IPS-18a (cell line): Measurements from ENCODE around the gene SLC39A1.

Source experiments
- H3K27ac ChIP-seq: one replicate; pipeline ENCODE4 v1.5.1; 2013; ENCODE audit warnings: low read length
- H3K27me3 ChIP-seq: one replicate; pipeline ENCODE4 v1.6.1; 2013; ENCODE audit warnings: mild to moderate bottlenecking, low read length; ENCODE audit not compliant: control insufficient read depth, insufficient read depth
- H3K36me3 ChIP-seq: one replicate; pipeline ENCODE4 v1.6.1; 2013; ENCODE audit warnings: low read depth, low read length; ENCODE audit not compliant: control insufficient read depth
- H3K4me1 ChIP-seq: one replicate; pipeline ENCODE4 v1.6.1; 2013; ENCODE audit warnings: low read depth, low read length; ENCODE audit not compliant: control insufficient read depth
- H3K4me3 ChIP-seq: one replicate; pipeline ENCODE4 v1.5.1; 2013; ENCODE audit warnings: low read length
- H3K9ac ChIP-seq: one replicate; pipeline ENCODE4 v1.6.1; 2013; ENCODE audit warnings: mild to moderate bottlenecking, low read length, moderate library complexity
- H3K9me3 ChIP-seq: one replicate; pipeline ENCODE4 v1.6.1; 2013; ENCODE audit warnings: low read depth, low read length; ENCODE audit not compliant: control insufficient read depth

Gene SLC39A1

DNA sequence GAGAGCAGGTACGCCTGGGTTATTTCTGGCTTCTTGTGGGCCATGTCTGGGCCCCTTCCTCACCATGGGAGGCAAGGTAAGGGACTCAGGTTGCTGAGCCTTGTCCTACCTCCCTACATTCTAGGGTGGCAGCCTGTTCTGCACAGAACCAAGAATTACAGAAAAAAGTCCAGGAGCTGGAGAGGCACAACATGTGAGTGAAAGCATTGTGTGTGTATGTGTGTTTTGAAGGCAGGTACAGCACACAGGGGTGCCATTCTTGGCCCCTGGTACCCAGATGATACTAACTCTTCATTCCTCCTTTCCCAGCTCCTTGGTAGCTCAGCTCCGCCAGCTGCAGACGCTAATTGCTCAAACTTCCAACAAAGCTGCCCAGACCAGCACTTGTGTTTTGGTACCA, 9.7 kb upstream of the SLC39A1 start:
- Histone ChIP-seq H3K36me3 (peaks cover 19% of the 10 kb centered on the region), H3K4me1 (peaks cover 10% of the 10 kb centered on the region), H3K4me3 (no peak overlapping the region), H3K27ac (no peak overlapping the region), H3K9ac (no peak overlapping the region), H3K27me3 (no peaks in the 10 kb centered on the region), H3K9me3 (no peaks in the 10 kb centered on the region)

DNA sequence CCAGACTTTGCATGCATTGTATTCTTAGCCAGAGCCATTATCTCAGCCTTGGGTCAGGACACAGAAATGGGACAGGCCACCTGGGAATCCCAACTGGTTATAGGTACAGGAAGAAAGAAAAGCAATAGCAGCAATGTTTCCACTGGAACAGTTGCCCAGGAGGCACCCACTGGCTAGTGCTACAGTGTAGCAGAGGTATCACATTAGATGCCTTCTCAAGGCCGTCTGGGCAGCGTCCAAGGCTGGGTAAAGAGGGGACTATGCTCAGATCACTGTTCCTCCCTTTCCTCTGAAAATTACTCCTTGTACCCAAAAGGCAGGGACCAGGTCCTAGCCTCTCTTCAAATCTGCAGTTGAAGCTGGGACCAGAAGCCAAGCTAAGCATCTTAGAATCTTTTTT, 7.0 kb upstream of the SLC39A1 start:
- peaks cover 11% of the 10 kb centered on the region for H3K4me1 ChIP-seq
- H3K27ac ChIP-seq, result no peak overlapping the region
- H3K27me3 ChIP-seq, result no peaks in the 10 kb centered on the region
- no peaks in the 10 kb centered on the region for H3K9me3 ChIP-seq
- peaks cover 14% of the 10 kb centered on the region for H3K36me3 ChIP-seq
- no peak overlapping the region for H3K4me3 ChIP-seq
- H3K9ac ChIP-seq, result no peak overlapping the region

DNA sequence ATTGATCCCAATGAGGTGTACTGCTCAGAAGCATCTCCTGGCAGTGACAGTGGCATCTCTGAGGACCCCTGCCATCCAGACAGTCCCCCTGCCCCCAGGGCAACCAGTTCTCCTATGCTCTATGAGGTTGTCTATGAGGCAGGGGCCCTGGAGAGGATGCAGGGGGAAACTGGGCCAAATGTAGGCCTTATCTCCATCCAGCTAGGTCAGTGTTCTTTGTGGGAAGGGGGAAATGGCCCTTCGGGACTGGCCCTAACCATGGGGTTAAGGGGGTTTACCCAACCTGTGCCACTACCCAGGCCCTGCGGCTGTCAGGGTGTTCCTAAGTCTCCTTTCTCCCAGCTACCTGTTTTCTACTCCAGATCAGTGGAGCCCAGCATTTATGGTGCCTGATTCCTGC, 5.6 kb upstream of the SLC39A1 start:
- Histone ChIP-seq H3K27ac (no peak overlapping the region), H3K27me3 (no peaks in the 10 kb centered on the region), H3K9me3 (no peaks in the 10 kb centered on the region), H3K4me3 (peak overlapping the region; percentile 86), H3K36me3 (peaks cover 3% of the 10 kb centered on the region), H3K4me1 (peaks cover 11% of the 10 kb centered on the region), H3K9ac (peak overlapping the region; percentile 95)

DNA sequence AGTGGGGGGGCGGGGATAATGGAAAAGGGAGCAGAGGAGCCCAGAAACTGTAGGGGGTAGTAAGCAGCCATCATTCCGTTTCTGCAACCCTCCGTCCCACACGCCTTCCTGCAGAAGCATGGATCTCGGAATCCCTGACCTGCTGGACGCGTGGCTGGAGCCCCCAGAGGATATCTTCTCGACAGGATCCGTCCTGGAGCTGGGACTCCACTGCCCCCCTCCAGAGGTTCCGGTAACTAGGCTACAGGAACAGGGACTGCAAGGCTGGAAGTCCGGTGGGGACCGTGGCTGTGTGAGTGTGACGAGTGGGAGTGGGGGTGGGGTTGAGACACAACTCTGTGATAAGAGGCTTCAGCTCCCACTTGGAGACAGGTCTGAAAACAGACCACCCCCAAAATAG, 5.1 kb upstream of the SLC39A1 start:
- peaks cover 11% of the 10 kb centered on the region for H3K4me1 ChIP-seq
- H3K27me3 ChIP-seq, result no peaks in the 10 kb centered on the region
- H3K36me3 ChIP-seq, result no peaks in the 10 kb centered on the region
- no peaks in the 10 kb centered on the region for H3K9me3 ChIP-seq
- H3K4me3 ChIP-seq, result peak overlapping the region; percentile 86
- H3K9ac ChIP-seq, result peak overlapping the region; percentile 95
- H3K27ac ChIP-seq, result peak overlapping the region; percentile 90

DNA sequence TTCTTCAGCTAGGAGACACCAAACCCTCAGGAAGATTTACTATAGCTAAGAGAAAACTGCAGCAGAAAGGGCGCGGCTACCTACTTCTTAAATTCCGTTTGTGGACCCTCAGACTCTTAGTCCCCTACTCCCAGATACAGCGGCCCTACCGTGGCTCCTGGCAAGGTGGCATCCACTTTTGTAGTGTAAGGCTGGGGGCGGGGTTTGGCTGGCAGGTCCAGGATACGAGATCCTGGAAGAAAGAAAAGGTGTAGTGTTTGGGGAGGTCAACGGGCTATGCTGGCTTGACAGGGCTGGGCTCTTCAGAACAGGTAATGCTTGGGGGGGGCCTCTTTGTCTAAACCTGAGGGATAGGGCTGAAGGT, 4.6 kb upstream of the SLC39A1 start:
- Histone ChIP-seq H3K27ac (peak overlapping the region; percentile 90), H3K9ac (peak overlapping the region; percentile 95), H3K9me3 (no peaks in the 10 kb centered on the region), H3K27me3 (no peaks in the 10 kb centered on the region), H3K4me3 (peak overlapping the region; percentile 86), H3K4me1 (peaks cover 11% of the 10 kb centered on the region), H3K36me3 (no peaks in the 10 kb centered on the region)

DNA sequence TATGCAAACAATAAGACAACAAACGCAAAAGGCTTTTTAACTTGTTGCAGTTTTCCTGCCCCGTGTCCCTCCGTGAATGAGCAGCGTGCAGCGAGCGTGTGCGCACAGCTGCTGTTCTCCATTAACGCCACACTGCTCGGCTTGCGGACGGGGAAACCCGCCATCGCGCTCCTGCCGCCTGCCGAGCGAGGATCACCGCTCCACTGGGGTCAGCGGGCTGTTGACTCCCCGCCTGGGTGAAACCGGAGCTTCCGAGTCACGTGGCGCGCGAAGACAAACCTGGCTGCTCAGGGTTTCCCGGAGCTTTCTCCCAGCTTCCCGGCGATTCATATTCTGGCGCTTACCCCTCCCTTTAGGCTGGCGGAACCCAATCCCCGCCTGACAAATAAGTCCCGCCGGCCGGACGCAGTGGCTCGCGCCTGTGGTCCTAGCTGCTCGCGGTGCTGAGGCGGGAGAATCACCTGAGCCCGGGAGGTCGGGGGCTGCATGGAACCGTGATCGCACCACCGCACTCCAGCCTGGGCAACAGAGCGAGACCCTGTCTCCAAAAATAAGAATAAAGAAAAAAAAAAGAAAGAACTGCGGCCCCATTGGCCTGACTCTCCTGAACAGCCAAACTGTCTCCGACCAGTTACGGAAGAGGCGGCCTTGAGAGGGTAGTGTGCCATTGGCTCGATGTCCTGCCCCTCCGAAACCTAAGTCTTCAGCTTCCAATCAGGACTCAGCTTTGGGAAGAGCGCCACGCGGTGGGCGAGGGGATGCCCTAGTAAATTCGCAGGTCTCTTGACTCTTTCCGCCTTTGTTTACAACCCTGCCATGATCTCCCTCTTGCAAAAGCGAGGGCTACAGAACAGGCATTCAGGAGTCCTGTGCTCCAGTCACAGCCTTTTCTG, 4.0 kb upstream of the SLC39A1 start, which contains the start of gene CREB3L4:
Gene CREB3L4 (plus strand): TSS at position 796 of the 893 bp plus-strand sequence. CDS start 624 bp downstream, outside the sequence.
- Histone ChIP-seq H3K27me3 (no peaks in the 10 kb centered on the region), H3K9me3 (no peaks in the 10 kb centered on the region), H3K9ac (peak within 1 kb of the TSS; percentile 95), H3K27ac (peak within 1 kb of the TSS; percentile 90), H3K4me1 (peaks cover 11% of the 10 kb centered on the region), H3K4me3 (peak within 1 kb of the TSS; percentile 86), H3K36me3 (no peaks in the 10 kb centered on the region)

DNA sequence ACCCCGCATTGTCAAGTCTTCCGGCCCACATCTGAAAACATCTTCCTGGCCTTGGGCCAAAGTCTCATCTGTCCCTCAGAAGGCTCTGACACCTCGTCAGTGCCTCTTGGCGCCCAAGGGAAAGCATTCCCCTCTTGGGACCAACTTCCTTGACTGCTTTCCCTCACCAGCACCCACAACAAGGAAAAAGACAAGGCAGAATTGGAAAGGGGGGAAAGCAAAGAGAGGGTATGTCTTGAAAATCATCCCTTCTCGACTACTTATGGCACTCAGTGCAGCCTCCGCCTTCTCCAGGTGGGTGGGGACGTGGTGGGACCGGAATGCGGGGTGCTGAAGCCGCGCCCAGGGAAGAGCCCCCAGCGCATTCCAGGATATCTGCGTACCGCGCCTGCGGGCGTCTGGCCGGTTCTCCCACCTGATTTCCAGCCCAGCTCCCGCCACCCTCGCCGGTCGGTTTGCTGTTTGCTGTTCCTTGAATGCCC, 554 bp upstream of the SLC39A1 start:
- Histone ChIP-seq H3K4me3 (peak overlapping the region; percentile 96), H3K27ac (peak overlapping the region; percentile 88), H3K9ac (peak overlapping the region; percentile 95), H3K9me3 (no peaks in the 10 kb centered on the region), H3K4me1 (peaks cover 19% of the 10 kb centered on the region), H3K27me3 (no peaks in the 10 kb centered on the region), H3K36me3 (peaks cover 20% of the 10 kb centered on the region)

DNA sequence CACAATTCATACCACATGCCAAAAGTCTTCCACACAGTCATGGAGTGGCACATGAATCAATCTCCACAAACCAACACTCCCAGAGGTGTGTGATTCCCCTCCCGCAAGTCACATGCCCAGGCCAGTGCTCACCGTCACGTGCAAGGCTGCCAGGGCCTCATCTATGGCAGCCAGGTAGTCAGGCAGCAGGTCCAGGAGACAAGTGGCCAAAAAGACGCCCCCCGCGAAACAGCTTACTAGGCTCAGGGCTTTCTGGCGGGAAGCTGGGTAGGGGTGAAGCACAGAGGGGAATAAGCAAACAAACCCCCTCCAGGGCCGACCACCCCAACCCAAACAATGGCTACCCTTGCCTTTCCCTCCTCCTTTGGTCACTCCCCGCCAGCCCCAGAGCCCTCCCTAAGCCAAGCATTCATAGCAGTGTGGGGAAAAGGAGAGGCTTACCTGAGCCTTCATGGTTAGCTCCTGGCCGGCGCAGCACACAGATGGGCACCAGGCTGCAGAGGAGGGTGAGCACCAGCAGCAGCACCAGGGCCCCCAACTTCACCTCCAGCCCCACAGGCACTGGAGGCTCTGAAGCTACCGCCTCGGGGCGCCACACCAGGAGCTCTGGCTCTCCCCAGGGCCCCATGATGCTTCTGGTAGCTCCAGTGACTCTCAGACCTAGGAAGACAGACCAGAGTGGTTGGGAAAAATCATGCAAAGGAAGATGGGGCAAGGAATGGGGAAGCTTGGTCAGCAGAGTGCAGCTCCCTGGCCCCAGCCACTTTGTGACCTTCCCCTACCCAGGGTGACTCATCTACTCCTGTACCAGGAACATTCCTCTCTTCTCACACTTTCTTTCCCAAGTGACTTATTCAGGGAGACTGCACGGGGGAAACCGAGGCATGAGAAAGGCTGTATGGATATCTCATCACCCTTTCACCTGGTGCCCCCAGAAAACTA, 978 bp downstream of the SLC39A1 start:
- Histone ChIP-seq H3K27me3 (no peaks in the 10 kb centered on the region), H3K27ac (peak overlapping the region; percentile 86), H3K36me3 (peaks cover 20% of the 10 kb centered on the region), H3K9ac (peak overlapping the region; percentile 95), H3K9me3 (no peaks in the 10 kb centered on the region), H3K4me3 (peak overlapping the region; percentile 96), H3K4me1 (peaks cover 13% of the 10 kb centered on the region)

DNA sequence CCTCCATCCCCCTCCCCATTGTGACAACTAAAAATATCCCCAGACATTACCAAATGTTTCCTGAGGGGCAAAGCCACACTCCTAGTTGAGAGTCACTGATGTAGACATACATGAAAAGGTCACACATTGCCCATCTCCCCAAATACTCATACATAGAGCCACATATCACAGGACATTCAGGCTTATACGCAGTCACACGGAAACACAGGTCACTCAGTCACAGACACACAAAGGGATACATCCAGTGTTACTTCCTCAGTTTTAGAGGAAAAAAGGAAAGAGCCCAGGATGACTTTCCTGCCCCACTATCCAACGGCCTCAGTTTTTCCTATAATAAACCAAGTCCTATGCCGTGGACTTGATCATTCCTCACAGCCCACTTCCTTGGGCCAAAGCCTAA, 1.9 kb downstream of the SLC39A1 start:
- Histone ChIP-seq H3K4me1 (peaks cover 22% of the 10 kb centered on the region), H3K27me3 (no peaks in the 10 kb centered on the region), H3K36me3 (peaks cover 20% of the 10 kb centered on the region), H3K9me3 (no peaks in the 10 kb centered on the region), H3K9ac (peak overlapping the region; percentile 95), H3K4me3 (peak overlapping the region; percentile 96), H3K27ac (no peak overlapping the region)

DNA sequence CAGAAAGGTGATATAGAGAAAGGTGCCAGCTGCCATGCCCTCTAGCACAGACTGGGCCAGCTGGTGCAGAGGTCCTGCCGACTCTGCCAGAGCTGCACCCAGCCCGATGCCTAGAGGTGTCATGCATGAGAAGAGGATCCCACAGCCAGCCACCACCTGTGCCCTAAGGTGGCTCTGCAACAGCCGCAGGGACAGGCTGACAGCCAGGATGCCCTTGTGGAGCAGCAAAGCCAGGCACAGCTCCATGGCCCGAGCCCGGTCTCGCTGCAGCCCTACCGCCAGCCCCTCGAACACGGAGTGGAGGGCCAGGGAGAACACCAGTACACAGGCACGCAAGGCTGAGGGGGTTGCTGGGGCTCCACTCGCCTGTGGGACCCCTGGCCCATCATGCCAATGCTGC, 3.1 kb downstream of the SLC39A1 start:
- peaks cover 19% of the 10 kb centered on the region for H3K4me1 ChIP-seq
- H3K27me3 ChIP-seq, result no peaks in the 10 kb centered on the region
- H3K9me3 ChIP-seq, result no peaks in the 10 kb centered on the region
- H3K27ac ChIP-seq, result no peak overlapping the region
- no peak overlapping the region for H3K9ac ChIP-seq
- H3K36me3 ChIP-seq, result peaks cover 20% of the 10 kb centered on the region
- H3K4me3 ChIP-seq, result no peak overlapping the region

DNA sequence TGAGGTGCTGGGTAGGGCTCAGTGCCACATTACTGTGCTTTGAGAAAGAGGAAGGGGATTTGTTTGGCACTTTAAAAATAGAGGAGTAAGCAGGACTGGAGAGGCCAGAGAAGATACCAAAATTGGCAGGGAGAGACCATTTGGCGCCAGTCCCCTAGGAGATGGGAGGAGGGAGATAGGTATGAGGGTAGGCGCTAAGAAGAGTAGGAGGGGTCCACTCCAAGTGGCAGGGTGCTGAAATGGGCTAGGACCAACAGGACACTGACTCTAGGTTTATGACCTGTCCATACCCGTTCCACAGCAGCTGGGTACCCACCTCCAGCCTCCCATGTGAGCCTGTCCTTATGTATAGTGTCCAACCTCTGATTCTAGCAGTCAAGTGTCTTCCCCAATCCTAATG, 3.9 kb downstream of the SLC39A1 start:
- H3K27me3 ChIP-seq, result no peaks in the 10 kb centered on the region
- peaks cover 20% of the 10 kb centered on the region for H3K36me3 ChIP-seq
- peaks cover 19% of the 10 kb centered on the region for H3K4me1 ChIP-seq
- no peak overlapping the region for H3K9ac ChIP-seq
- no peaks in the 10 kb centered on the region for H3K9me3 ChIP-seq
- H3K27ac ChIP-seq, result no peak overlapping the region
- no peak overlapping the region for H3K4me3 ChIP-seq
